IPS-NIHi11 (cell line): ENCODE results near the gene FPGS.
"Not testable (repeated sequence)": the region's sequence is repeated elsewhere in the genome, so short reads cannot be mapped to it uniquely, and the experiment has no call there.

ENCODE experiments used
- DNase-seq: peaks from one replicate; pipeline ENCODE4 v3.0.0; 2012; ENCODE audit warnings: mixed read lengths, low spot score

FPGS gene, protein sequence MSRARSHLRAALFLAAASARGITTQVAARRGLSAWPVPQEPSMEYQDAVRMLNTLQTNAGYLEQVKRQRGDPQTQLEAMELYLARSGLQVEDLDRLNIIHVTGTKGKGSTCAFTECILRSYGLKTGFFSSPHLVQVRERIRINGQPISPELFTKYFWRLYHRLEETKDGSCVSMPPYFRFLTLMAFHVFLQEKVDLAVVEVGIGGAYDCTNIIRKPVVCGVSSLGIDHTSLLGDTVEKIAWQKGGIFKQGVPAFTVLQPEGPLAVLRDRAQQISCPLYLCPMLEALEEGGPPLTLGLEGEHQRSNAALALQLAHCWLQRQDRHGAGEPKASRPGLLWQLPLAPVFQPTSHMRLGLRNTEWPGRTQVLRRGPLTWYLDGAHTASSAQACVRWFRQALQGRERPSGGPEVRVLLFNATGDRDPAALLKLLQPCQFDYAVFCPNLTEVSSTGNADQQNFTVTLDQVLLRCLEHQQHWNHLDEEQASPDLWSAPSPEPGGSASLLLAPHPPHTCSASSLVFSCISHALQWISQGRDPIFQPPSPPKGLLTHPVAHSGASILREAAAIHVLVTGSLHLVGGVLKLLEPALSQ

DNA sequence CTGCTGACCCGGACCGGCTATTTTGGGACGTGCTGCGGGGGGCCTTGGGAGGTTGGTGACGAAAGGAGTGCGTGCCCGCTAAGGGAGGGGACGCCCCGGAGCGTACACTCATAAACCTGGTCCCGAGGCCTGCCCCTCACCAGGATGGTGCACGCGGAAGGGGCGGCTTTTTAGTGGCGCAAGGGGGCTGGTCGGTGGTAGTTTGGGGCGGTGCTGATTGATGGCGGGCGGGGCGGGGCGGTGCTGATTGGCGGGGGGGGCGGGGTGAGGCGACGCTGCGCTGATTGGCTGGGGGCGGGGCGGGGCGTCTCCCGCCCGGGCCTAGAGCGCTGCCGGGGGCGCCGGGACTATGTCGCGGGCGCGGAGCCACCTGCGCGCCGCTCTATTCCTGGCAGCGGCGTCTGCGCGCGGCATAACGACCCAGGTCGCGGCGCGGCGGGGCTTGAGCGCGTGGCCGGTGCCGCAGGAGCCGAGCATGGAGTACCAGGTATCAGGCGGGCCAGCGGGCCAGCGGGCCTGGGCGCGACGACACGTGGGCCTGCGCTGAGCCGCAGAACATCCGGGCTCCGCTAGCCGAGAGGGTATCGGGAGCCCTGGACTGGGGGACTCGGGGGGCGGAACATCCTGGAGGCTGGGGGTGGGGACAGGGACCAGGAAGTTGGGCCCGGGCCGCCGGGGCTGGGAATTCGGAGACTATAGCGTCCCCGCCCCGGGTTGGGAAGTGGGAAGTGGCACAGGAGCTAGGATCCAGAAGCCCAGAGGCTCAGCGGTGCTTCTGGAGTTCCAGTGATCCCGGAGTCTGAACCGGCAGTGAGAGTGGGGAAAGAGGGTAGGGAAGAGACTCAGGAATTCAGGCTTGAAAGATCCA is at the start of gene FPGS:
Gene FPGS, plus strand, starts transcription at position 307 of the 868 bp plus-strand sequence. Its CDS starts 43 bp downstream, at position 350.
- DNase-seq, result peak; percentile 97

DNA sequence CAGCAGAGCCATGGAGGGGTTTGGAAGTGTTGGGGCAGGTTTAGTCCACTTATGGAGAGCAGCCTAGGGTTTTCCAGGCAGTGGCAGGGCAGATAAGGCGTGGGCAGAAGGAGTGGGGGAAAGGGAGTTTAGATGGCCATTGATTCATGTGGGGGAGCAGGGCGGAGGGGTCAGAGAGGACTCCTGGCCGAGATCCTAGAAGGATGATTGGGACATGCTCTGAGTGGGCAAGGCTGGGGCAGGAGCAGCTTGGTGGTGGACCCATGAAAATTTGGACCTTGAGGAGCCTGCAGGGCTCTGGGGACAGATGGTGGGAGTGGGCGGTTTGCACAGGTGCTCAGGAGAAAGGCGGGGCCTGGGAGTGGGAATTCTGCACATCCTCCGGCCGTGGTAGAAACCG is 49.5 kb upstream of the FPGS start:
- no peak for DNase-seq

DNA sequence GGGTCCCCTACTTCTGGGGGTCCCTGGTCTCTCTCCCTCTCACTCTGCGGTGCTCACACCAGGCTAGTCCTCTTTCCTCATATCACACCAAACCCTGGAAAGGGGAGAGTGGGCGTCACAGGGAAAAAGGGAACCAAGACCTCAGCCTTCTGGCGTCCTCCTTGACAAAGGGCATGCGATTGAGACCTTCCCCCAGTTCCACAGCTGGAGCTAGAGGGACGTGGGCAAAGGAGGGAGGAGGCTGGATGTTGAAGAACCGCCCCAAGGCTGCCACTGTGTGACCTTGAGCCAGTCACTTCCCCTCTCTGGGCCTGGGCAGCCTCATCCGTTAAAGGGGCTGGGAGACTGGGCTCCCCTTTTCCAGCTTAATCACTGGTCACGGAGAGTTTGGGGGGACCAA is 49.1 kb upstream of the FPGS start:
- DNase-seq, result no peak

DNA sequence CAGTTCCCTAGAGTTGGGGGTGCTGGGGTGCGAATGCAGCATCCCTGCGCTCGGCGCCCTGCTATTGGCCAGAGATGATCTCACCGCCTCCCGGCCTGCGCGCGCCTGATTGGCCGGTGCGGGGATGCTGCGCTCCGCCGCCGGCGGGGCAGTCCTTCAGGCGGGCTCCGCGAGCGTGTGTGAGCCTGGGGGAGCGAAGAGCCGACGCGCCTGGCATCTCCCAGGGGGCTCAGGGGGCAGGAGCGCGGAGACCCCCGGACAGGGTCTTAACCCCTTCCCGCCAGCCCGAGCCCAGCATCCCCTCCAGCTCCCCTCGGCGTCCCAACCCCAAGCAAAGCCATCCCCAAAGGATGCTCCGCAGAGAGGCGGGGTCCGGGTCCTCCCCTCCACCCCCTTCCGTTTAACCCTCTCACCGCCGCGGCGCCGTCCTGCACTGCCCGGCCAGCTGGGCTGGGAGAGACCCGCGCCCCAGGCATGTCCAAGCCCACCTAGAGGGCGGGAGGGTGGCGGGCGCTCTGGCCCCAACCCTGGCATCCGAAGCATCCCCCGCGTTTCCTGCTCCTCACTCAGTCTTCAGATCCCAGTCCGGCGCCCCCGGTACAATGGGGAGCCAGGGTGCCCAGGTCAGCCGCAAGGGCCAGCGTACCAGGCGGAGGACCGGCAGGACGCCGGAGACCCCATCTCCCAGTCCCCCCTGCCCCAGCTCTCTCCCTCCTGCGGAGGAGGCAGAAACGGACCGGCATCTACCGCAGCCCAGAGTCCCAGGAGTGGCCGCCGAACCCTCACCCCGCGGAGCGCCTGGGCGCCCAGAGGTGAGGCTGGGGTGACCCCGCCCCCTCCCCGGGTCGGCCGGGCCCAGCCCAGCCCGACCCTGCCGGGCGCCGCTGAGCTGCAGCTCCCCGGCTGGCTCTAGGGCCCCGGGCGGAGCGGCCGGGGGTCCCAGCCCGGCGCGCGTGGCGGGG is 48.3 kb upstream of the FPGS start:
- peak; percentile 94 for DNase-seq

DNA sequence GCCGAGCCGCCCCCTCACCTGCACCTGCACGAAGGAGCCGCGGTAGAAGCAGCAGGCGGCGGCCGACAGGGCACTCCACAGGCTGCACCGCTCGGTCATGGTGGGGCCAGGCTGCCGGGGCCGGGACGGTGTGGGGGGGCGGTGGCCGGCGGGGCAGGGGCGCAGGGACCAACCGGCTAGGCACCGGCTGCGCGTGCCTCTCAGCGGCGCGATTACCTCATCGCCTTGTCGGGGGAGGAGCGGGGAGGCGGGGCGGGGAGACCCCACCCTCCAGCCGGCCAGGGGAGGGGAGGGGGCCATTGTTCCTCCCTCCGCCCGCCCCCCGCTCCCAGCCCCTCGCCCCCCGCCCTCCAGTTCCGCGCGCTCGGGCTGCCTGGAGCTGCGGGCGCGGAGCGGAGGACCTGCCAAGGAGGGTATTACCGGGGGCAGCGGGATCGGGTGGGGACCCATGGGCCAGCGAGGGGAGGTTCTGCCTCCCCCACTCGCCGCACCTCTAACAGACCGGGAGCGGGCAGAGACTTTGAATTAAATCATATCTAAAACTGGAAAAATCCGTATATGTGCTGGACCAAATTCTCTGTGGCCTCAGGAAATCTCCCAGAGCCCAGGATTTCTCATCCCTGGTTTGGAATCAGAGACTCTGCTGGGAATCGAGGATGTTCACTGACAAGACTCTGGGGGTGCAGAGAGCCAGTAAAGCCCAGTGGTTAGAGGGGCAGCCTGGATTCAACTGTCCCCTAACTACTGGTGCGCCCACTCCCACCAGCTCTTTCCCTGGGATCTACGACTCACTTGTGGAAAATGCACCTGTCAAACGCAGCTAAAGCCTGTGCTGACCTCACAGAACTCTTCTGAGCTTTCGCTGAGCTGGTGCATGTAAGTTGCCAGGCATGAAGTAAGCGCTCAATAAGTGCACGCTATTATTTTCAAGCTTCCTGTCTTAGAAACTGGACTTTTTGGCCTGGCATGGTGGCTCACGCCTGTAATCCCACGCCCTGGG is 47.3 kb upstream of the FPGS start:
- peak; percentile 89 for DNase-seq

DNA sequence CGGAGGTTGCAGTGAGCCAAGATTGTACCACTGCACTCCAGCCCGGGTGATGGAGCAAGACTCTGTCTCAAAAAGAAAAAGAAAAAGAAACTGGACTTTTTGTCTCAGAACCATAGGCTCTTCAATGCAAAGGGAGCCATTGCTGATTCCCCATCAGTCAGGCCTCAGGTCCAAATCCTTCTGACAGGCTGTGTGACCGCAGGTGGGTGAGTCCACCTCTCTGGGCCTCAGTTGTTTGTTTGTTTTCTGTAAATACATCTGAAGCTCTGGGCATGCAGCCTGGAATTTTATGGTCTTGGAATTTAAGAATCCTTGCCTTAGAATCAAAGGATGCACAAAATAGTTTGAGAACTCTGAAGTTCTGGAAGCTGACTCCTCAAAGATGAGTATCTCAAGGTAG is 46.4 kb upstream of the FPGS start:
- DNase-seq, result no peak

DNA sequence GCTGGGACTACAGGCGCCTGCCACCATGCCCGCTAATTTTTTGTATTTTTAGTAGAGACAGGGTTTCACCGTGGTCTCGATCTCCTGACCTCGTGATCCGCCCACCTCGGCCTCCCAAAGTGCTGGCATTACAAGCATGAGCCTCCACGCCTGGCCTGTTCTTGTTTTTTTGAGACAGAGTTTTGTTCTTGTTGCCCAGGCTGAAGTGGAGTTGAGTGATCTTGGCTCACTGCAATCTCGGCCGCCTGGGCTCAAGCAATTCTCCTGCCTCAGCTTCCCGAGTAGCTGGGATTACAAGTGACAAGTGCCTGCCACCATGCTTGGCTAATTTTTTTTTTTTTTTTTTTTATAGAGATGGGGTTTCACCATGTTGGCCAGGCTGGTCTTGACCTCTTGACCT is 45.9 kb upstream of the FPGS start:
- not testable (repeated sequence) for DNase-seq

DNA sequence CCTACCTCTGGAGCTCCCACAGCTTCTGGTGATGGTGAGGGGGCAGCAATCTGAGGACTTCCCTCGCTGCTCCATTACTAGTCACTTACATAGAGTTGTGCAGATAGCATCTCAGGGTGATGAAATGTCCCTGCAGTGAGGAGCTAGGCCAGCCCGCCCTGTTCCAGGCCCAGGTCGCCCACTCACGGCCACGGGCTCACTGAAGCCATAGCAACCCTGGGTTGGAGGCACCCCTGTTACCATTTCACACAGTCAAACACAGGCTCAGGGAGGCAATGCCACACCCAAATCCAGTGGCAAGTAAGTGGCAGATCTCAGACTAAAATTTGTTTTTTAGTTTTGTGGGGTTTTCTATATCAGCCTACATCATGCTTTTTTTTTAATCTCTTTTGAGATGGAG is 43.8 kb upstream of the FPGS start:
- no peak for DNase-seq

DNA sequence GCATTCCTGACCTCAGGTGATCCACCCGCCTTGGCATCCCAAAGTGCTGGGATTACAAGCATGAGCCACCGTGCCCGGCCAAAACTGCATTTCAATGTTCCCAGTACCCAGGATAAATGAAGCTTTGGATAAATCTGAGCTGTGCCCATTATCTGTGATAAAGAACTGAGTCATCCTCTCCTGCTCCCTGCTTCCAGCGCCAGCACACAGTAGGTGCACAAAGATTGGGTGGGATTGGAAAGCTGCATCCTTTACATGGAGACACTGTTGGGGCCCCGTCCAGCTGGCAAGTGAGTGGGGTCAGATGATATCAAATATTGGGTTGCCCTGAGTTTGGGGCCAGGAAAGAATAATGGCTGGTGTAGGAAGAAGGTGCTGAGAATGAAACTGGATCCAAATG is 41.6 kb upstream of the FPGS start:
- no peak for DNase-seq

DNA sequence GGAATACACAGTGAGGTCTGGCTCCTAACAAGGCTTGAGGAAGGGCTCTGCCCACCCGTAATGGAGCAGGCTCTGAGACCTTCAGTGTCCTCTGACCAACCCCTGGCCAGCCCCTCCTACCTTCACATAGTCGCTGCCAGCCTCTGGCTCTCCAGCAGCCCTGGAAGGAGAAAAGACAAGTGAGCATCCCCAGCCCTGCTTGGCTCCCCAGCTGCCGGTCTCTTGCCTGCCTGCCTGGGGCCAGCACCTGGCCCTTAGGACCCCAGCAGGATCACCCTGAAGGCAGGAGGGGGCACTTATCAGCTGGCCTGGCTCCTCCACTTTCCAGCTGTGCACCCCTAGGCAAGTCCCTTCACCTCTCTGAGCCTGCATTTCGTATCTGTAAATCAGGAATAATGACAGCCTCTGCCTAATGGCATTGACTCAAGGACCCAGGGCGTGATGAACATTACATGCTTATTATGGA is 41.2 kb upstream of the FPGS start:
- DNase-seq, result peak; percentile 29

DNA sequence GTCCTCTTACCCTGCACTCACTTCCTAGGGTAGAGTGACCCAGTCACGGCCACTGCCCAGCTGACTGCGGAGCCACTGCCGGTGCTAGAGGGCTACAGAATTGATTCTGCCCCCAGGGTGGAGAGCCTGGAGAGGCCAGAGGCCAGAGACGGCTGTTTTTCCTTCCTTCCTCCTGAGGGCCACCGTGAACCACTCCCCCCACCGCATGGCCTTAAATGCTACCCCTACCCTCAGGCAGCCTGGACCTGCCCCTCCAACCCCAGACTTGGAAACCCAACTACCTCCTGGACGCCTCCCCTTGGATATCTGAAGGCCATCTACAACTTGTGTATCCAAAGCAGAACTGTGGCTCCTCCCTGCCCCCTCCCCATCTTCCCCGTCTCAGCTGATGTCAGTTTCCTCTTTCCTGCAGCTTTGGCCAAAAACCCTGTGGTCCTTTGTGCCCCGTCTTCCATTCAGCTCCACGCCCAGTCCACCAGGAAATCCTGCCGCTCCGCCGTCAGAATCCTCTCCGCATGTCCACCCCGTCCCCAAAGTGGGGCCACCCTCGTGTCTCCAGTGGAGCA is 40.5 kb upstream of the FPGS start:
- DNase-seq, result peak; percentile 21

DNA sequence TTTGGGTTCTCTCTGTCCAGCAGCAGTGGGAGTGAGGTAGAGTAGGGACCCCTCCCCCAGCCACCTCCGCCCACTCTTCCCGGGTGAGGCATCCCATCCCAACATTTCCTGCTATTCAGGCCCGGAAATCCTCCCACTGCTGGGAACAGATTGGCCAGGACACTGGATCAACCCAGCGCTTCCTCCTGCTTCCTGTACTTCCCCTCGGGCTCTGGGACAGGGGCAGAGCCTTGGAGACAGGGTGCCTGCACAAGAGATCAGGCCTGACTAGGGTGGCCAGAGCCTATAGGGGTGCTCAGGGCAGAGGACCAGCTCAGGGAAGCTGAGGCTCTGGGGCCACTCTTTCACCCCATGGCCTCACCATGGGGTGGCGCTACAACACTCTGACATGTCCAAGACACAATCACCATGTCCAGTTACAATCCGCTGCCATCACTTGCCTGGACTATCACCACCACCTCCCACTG is 38.7 kb upstream of the FPGS start:
- peak; percentile 47 for DNase-seq

DNA sequence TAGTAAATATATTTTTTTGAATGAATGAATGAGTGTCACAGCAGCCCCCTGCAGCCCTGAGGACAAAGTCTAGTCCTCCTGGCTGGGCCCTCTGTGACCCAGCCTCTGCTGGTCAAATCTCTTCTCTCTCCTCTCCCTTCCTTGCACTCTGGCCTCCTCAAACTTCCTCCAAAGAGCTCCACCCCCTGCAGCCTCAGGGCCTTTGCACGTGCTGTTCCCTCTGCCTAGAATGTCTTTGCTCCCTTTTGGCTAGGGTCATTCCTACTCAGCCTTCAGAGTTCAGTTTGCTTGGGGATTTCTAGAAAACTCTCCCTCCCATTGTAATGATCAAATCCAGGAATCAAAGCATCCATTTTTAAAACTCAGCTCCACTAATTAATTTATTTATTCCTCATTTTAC is 37.3 kb upstream of the FPGS start:
- DNase-seq, result no peak

DNA sequence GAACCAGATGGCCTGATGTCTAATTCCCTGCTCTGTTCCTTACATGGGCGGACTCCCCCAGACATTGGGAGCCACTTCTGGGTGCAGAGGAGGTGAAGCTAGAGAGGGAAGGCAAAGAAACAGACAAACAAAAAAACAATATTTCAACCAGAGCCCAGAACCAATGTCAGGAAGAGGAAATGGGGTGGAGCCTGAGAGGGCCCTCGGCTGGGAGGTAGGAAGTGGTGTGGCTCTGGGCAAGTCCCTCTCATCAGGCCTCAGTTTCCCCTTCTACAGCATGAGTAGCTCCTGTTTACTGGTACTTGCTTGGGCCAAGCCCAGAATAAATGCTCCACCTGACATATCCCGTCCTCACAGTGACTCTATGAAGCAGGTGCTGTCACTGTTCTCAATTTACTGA is 35.3 kb upstream of the FPGS start:
- DNase-seq, result no peak

DNA sequence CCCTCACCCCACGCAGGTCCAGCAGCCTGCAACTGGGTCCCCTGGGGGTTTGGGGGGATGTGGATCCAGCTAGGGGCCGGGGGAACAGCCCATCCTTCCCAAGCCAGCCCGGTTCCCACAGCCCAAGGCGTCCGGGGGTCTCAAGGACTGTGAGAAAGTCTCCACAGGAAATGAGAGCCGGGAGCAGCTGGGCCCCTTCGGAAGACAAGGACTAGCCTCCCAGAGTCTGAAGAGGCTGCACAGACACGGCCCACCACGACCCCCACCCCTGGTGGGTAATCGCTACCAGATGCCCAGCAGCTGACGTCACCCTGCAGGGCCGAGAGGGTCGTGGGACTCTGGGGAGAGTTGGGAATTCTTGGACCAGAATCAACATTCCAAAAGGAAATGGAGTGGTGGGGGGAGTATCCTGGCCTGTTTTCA is 34.8 kb upstream of the FPGS start:
- DNase-seq, result no peak

DNA sequence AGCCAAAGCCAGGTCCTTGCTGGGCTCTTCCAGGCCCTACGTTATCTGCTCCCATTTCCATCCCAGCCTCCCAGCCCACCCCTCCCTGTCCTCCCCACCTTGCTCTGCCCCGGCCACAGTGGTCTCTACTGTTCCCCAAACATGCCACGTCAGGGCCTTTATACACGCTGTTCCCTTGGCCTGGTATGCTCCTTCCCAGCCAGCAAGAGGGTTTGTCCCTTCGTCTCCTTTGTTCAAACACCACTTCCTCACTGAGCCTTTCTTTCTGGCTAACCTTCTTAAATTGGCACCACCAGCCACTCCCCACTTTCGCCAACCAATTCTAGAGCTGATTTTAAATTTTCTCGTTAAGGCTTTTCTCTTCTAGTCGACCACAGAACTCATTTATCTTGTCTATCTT is 34.0 kb upstream of the FPGS start:
- DNase-seq, result no peak

DNA sequence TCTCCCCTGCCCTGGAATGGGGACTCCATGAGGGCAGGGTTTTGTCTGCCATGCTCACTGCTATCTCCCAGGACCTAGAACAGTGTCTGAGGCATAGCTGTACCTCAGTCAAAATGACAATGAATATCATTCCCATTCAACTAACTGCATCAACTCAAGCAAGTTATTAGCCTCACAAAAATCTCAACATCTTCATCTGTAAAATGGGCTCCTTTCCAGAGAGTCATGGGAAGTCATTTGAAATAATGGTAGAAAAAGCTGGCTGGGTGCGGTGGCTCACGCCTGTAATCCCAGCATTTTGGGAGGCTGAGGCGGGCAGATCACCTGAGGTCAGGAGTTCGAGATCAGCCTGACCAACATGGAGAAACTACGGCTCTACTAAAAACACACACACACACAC is 33.6 kb upstream of the FPGS start:
- DNase-seq, result no peak

DNA sequence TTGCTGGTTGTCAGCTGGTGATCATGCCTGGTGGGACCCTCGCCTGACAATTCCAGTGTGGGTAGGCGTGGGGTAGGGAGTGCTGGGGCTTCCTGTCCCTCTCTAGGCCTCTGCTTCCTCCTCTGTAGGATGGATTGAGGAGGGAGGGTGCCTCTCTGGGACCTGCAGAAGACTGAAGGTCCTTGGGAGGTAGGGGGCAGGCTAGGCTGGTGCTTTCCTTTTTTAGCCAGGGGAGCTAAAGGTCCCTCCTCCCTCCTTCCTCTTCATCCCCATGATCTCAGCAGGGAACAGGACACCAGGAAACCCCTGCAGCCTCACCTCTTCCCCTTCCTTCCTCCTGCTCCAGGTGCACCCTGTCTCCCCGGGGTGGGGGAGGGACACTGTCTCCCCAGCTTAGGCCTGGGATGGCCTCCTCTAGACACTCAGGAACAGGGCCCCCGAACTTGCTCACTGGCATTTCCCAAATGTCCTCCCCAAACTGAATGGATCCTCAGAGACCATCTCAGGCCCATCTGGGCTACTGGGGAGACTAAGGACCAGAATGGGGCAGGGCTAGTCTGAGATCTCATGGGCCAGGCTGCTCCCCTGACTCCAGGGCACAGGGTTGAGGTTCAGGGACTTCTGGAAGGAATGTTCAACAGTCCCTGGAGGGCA is 32.6 kb upstream of the FPGS start:
- no peak for DNase-seq

DNA sequence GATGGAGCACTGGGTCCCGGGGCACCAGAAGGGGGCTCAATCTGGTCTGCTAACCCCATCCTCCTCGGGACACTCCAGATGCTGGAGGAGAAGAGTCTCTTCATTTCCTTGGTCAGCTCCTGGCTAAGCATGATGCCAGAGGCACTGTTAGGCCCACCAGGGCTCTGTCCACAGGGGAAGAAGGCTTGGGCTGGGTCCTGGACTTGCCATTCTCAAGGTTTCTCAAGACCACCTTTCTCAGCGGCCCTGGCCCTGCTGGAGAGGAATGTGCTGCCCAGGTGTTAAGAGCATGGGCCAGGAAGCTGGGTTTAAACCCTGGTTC is 32.1 kb upstream of the FPGS start:
- DNase-seq, result no peak
